ENCODE data around the gene KLHL13.
"Not testable (repeated sequence)": the region's sequence is repeated elsewhere in the genome, so short reads cannot be mapped to it uniquely, and the experiment has no call there.

The KLHL13 gene

GRCh38 chrX:117969328-117969727, 147.3 kb downstream of the KLHL13 start:
- no peaks in the 10 kb centered on the region for H3K4me1 ChIP-seq (ENCODE audit: control insufficient read depth, insufficient read depth, low read length)
- no peak overlapping the region for H3K4me3 ChIP-seq (ENCODE audit: low read length in 2 of 2)
- no peak overlapping the region for H3K9ac ChIP-seq (ENCODE audit: low read length in 2 of 2)
- H3K36me3 ChIP-seq (ENCODE audit: control insufficient read depth in 2 of 2, insufficient read depth in 2 of 2, low read length in 2 of 2): no peaks in the 10 kb centered on the region
- H3K27me3 ChIP-seq (ENCODE audit: control insufficient read depth in 1 of 2, insufficient read depth in 2 of 2, low read length in 2 of 2): no peaks in the 10 kb centered on the region
- no peaks in the 10 kb centered on the region for H3K9me3 ChIP-seq (ENCODE audit: control insufficient read depth in 2 of 2, low read length in 2 of 2)
- H3K27ac ChIP-seq (ENCODE audit: low read length): no peak overlapping the region

GRCh38 chrX:117959045-117959444, 157.6 kb downstream of the KLHL13 start:
- Histone ChIP-seq H3K9me3 (ENCODE audit: control insufficient read depth in 2 of 2, low read length in 2 of 2) (no peaks in the 10 kb centered on the region), H3K36me3 (ENCODE audit: control insufficient read depth in 2 of 2, insufficient read depth in 2 of 2, low read length in 2 of 2) (no peaks in the 10 kb centered on the region), H3K4me3 (ENCODE audit: low read length in 2 of 2) (no peak overlapping the region), H3K27ac (ENCODE audit: low read length) (no peak overlapping the region), H3K27me3 (ENCODE audit: control insufficient read depth in 1 of 2, insufficient read depth in 2 of 2, low read length in 2 of 2) (no peaks in the 10 kb centered on the region), H3K9ac (ENCODE audit: low read length in 2 of 2) (no peak overlapping the region), H3K4me1 (ENCODE audit: control insufficient read depth, insufficient read depth, low read length) (no peaks in the 10 kb centered on the region)

- H3K27ac ChIP-seq (ENCODE audit: low read length): no peak overlapping the region
- no peaks in the 10 kb centered on the region for H3K36me3 ChIP-seq (ENCODE audit: control insufficient read depth in 2 of 2, insufficient read depth in 2 of 2, low read length in 2 of 2)
- no peak overlapping the region for H3K9ac ChIP-seq (ENCODE audit: low read length in 2 of 2)
- no peaks in the 10 kb centered on the region for H3K9me3 ChIP-seq (ENCODE audit: control insufficient read depth in 2 of 2, low read length in 2 of 2)
- no peak overlapping the region for H3K4me3 ChIP-seq (ENCODE audit: low read length in 2 of 2)
- no peaks in the 10 kb centered on the region for H3K27me3 ChIP-seq (ENCODE audit: control insufficient read depth in 1 of 2, insufficient read depth in 2 of 2, low read length in 2 of 2)
- H3K4me1 ChIP-seq (ENCODE audit: control insufficient read depth, insufficient read depth, low read length): no peaks in the 10 kb centered on the region
Measured at GRCh38 chrX:117957128-117957527, 159.5 kb downstream of the KLHL13 start.

- not testable (repeated sequence) for H3K36me3 ChIP-seq (ENCODE audit: control insufficient read depth in 2 of 2, insufficient read depth in 2 of 2, low read length in 2 of 2); H3K4me3 ChIP-seq (ENCODE audit: low read length in 2 of 2); H3K9me3 ChIP-seq (ENCODE audit: control insufficient read depth in 2 of 2, low read length in 2 of 2); H3K9ac ChIP-seq (ENCODE audit: low read length in 2 of 2); H3K27ac ChIP-seq (ENCODE audit: low read length); H3K27me3 ChIP-seq (ENCODE audit: control insufficient read depth in 1 of 2, insufficient read depth in 2 of 2, low read length in 2 of 2); H3K4me1 ChIP-seq (ENCODE audit: control insufficient read depth, insufficient read depth, low read length)
Measured at GRCh38 chrX:117939296-117939695, 177.3 kb downstream of the KLHL13 start.

GRCh38 chrX:117936118-117936517, 180.5 kb downstream of the KLHL13 start:
- Histone ChIP-seq H3K9ac (ENCODE audit: low read length in 2 of 2) (no peak overlapping the region), H3K4me3 (ENCODE audit: low read length in 2 of 2) (no peak overlapping the region), H3K27me3 (ENCODE audit: control insufficient read depth in 1 of 2, insufficient read depth in 2 of 2, low read length in 2 of 2) (no peaks in the 10 kb centered on the region), H3K9me3 (ENCODE audit: control insufficient read depth in 2 of 2, low read length in 2 of 2) (no peaks in the 10 kb centered on the region), H3K27ac (ENCODE audit: low read length) (no peak overlapping the region), H3K36me3 (ENCODE audit: control insufficient read depth in 2 of 2, insufficient read depth in 2 of 2, low read length in 2 of 2) (no peaks in the 10 kb centered on the region), H3K4me1 (ENCODE audit: control insufficient read depth, insufficient read depth, low read length) (no peaks in the 10 kb centered on the region)

- H3K27ac ChIP-seq (ENCODE audit: low read length); H3K4me3 ChIP-seq (ENCODE audit: low read length in 2 of 2); H3K9me3 ChIP-seq (ENCODE audit: control insufficient read depth in 2 of 2, low read length in 2 of 2): not testable (repeated sequence)
Measured at GRCh38 chrX:117930116-117930515, 186.5 kb downstream of the KLHL13 start.

GRCh38 chrX:117919755-117920154, 196.9 kb downstream of the KLHL13 start:
- H3K4me1 ChIP-seq (ENCODE audit: control insufficient read depth, insufficient read depth, low read length): no peaks in the 10 kb centered on the region
- H3K9me3 ChIP-seq (ENCODE audit: control insufficient read depth in 2 of 2, low read length in 2 of 2): no peaks in the 10 kb centered on the region
- H3K4me3 ChIP-seq (ENCODE audit: low read length in 2 of 2): no peak overlapping the region
- no peaks in the 10 kb centered on the region for H3K27me3 ChIP-seq (ENCODE audit: control insufficient read depth in 1 of 2, insufficient read depth in 2 of 2, low read length in 2 of 2)
- no peaks in the 10 kb centered on the region for H3K36me3 ChIP-seq (ENCODE audit: control insufficient read depth in 2 of 2, insufficient read depth in 2 of 2, low read length in 2 of 2)
- H3K27ac ChIP-seq (ENCODE audit: low read length): no peak overlapping the region
- no peak overlapping the region for H3K9ac ChIP-seq (ENCODE audit: low read length in 2 of 2)

More at GRCh38 chrX:117930116-117930515, 186.5 kb downstream of the KLHL13 start:
- not testable (repeated sequence) for H3K36me3 ChIP-seq (ENCODE audit: control insufficient read depth in 2 of 2, insufficient read depth in 2 of 2, low read length in 2 of 2); H3K9ac ChIP-seq (ENCODE audit: low read length in 2 of 2); H3K4me1 ChIP-seq (ENCODE audit: control insufficient read depth, insufficient read depth, low read length); H3K27me3 ChIP-seq (ENCODE audit: control insufficient read depth in 1 of 2, insufficient read depth in 2 of 2, low read length in 2 of 2)

- Histone ChIP-seq H3K9me3 (ENCODE audit: control insufficient read depth in 2 of 2, low read length in 2 of 2) (no peaks in the 10 kb centered on the region), H3K27me3 (ENCODE audit: control insufficient read depth in 1 of 2, insufficient read depth in 2 of 2, low read length in 2 of 2) (no peaks in the 10 kb centered on the region), H3K36me3 (ENCODE audit: control insufficient read depth in 2 of 2, insufficient read depth in 2 of 2, low read length in 2 of 2) (no peaks in the 10 kb centered on the region), H3K4me3 (ENCODE audit: low read length in 2 of 2) (no peak overlapping the region), H3K4me1 (ENCODE audit: control insufficient read depth, insufficient read depth, low read length) (no peaks in the 10 kb centered on the region), H3K27ac (ENCODE audit: low read length) (no peak overlapping the region), H3K9ac (ENCODE audit: low read length in 2 of 2) (no peak overlapping the region)
Measured at GRCh38 chrX:117910216-117910615, 206.4 kb downstream of the KLHL13 start.

GRCh38 chrX:117898226-117898625, 218.4 kb downstream of the KLHL13 start:
- Histone ChIP-seq H3K27ac (ENCODE audit: low read length) (no peak overlapping the region), H3K4me1 (ENCODE audit: control insufficient read depth, insufficient read depth, low read length) (no peaks in the 10 kb centered on the region), H3K9ac (ENCODE audit: low read length in 2 of 2) (no peak overlapping the region), H3K36me3 (ENCODE audit: control insufficient read depth in 2 of 2, insufficient read depth in 2 of 2, low read length in 2 of 2) (no peaks in the 10 kb centered on the region), H3K9me3 (ENCODE audit: control insufficient read depth in 2 of 2, low read length in 2 of 2) (no peaks in the 10 kb centered on the region), H3K4me3 (ENCODE audit: low read length in 2 of 2) (no peak overlapping the region), H3K27me3 (ENCODE audit: control insufficient read depth in 1 of 2, insufficient read depth in 2 of 2, low read length in 2 of 2) (no peaks in the 10 kb centered on the region)

GRCh38 chrX:117895418-117895817, 221.2 kb downstream of the KLHL13 start:
- Histone ChIP-seq H3K36me3 (ENCODE audit: control insufficient read depth in 2 of 2, insufficient read depth in 2 of 2, low read length in 2 of 2) (no peaks in the 10 kb centered on the region), H3K4me1 (ENCODE audit: control insufficient read depth, insufficient read depth, low read length) (no peaks in the 10 kb centered on the region), H3K27ac (ENCODE audit: low read length) (no peak overlapping the region), H3K4me3 (ENCODE audit: low read length in 2 of 2) (no peak overlapping the region), H3K9ac (ENCODE audit: low read length in 2 of 2) (no peak overlapping the region), H3K27me3 (ENCODE audit: control insufficient read depth in 1 of 2, insufficient read depth in 2 of 2, low read length in 2 of 2) (no peaks in the 10 kb centered on the region), H3K9me3 (ENCODE audit: control insufficient read depth in 2 of 2, low read length in 2 of 2) (no peaks in the 10 kb centered on the region)

GRCh38 chrX:117892469-117892868, 224.1 kb downstream of the KLHL13 start:
- Histone ChIP-seq H3K4me1 (ENCODE audit: control insufficient read depth, insufficient read depth, low read length) (no peaks in the 10 kb centered on the region), H3K27ac (ENCODE audit: low read length) (no peak overlapping the region), H3K9me3 (ENCODE audit: control insufficient read depth in 2 of 2, low read length in 2 of 2) (no peaks in the 10 kb centered on the region), H3K36me3 (ENCODE audit: control insufficient read depth in 2 of 2, insufficient read depth in 2 of 2, low read length in 2 of 2) (no peaks in the 10 kb centered on the region), H3K27me3 (ENCODE audit: control insufficient read depth in 1 of 2, insufficient read depth in 2 of 2, low read length in 2 of 2) (no peaks in the 10 kb centered on the region), H3K4me3 (ENCODE audit: low read length in 2 of 2) (no peak overlapping the region), H3K9ac (ENCODE audit: low read length in 2 of 2) (no peak overlapping the region)

- Histone ChIP-seq H3K27ac (ENCODE audit: low read length) (no peak overlapping the region), H3K9ac (ENCODE audit: low read length in 2 of 2) (no peak overlapping the region), H3K4me1 (ENCODE audit: control insufficient read depth, insufficient read depth, low read length) (no peaks in the 10 kb centered on the region), H3K27me3 (ENCODE audit: control insufficient read depth in 1 of 2, insufficient read depth in 2 of 2, low read length in 2 of 2) (no peaks in the 10 kb centered on the region), H3K4me3 (ENCODE audit: low read length in 2 of 2) (no peak overlapping the region), H3K36me3 (ENCODE audit: control insufficient read depth in 2 of 2, insufficient read depth in 2 of 2, low read length in 2 of 2) (no peaks in the 10 kb centered on the region), H3K9me3 (ENCODE audit: control insufficient read depth in 2 of 2, low read length in 2 of 2) (no peaks in the 10 kb centered on the region)
Measured at GRCh38 chrX:117871796-117872195, 244.8 kb downstream of the KLHL13 start.

All from stomach smooth muscle (tissue), 2 donors.